ENCODE results near the gene OTULINL.

GRCh38 chr5:14597080-14597479, 15.5 kb downstream of the OTULINL start:
- TF ChIP-seq CTCF (IDR thresholded peaks at IDR 0.05) (no peak), POLR2A (IDR thresholded peaks at IDR 0.05) (no peak), POLR2AphosphoS5 (IDR thresholded peaks at IDR 0.05) (no peak)

Data from breast epithelium (tissue), 3 donors.